Liver (tissue), 9 donors: ENCODE results near the gene MARS1. TPM values are rescaled to one million over a fixed set of nuclear protein-coding genes. Genes with fewer than 3 reads are reported as not detected.

Source experiments
- DNase-seq: peaks from one replicate; pipeline ENCODE4 v3.0.0-alpha.2; 2017; ENCODE audit warnings: low spot score
- H3K27ac ChIP-seq, 2 donors: one replicate each; pipeline ENCODE4 v1.7.0; 2013; ENCODE audit warnings: inconsistent platforms in 2 of 2, low read length in 2 of 2, control low read depth in 1 of 2, low read depth in 1 of 2, mild to moderate bottlenecking in 1 of 2
- H3K27me3 ChIP-seq, 4 donors: one replicate each; pipeline versions ENCODE4 v1.6.1 to v1.7.0; 2013; ENCODE audit warnings: low read length in 3 of 4, inconsistent platforms in 1 of 4, mild to moderate bottlenecking in 1 of 4, moderate library complexity in 1 of 4; ENCODE audit not compliant: control insufficient read depth in 4 of 4, insufficient read depth in 4 of 4
- H3K36me3 ChIP-seq, 4 donors: one replicate each; pipeline versions ENCODE4 v1.6.1 to v1.7.0; 2013; ENCODE audit warnings: low read length in 3 of 4, mild to moderate bottlenecking in 3 of 4, low read depth in 1 of 4, moderate library complexity in 1 of 4; ENCODE audit not compliant: control insufficient read depth in 4 of 4, insufficient read depth in 3 of 4
- H3K4me1 ChIP-seq, 4 donors: one replicate each; pipeline versions ENCODE4 v1.6.1 to v1.7.0; 2013; ENCODE audit warnings: low read length in 3 of 4, mild to moderate bottlenecking in 3 of 4, moderate library complexity in 1 of 4; ENCODE audit not compliant: control insufficient read depth in 4 of 4, insufficient read depth in 4 of 4
- H3K4me3 ChIP-seq, 3 donors: one replicate each; pipeline versions ENCODE4 v1.6.1 to v1.7.0; 2013; ENCODE audit warnings: low read length in 3 of 3, control low read depth in 1 of 3, low read depth in 1 of 3, mild to moderate bottlenecking in 1 of 3
- H3K9ac ChIP-seq, 2 donors: one replicate each; pipeline ENCODE4 v1.7.0; 2013; ENCODE audit warnings: low read length in 2 of 2, mild to moderate bottlenecking in 2 of 2, moderate library complexity in 2 of 2, control low read depth in 1 of 2, low read depth in 1 of 2
- H3K9me3 ChIP-seq, 4 donors: one replicate each; pipeline versions ENCODE4 v1.6.1 to v1.7.0; 2013; ENCODE audit warnings: low read length in 3 of 4; ENCODE audit not compliant: control insufficient read depth in 4 of 4
- EGR1 ChIP-seq, 2 donors: IDR thresholded peaks; 2 replicates each; pipeline ENCODE4 v1.6.1; 2016 to 2018; ENCODE audit warnings: antibody characterized with exemption in 2 of 2, low read depth in 2 of 2
- FOXA1 ChIP-seq: IDR thresholded peaks from 2 replicates; pipeline ENCODE4 v1.6.1; 2016; ENCODE audit warnings: antibody characterized with exemption
- FOXA2 ChIP-seq: IDR thresholded peaks from 2 replicates; pipeline ENCODE4 v1.6.1; 2016; ENCODE audit warnings: antibody characterized with exemption
- HNF4G ChIP-seq: IDR thresholded peaks from 2 replicates; pipeline ENCODE4 v1.6.1; 2016; ENCODE audit warnings: antibody characterized with exemption
- JUND ChIP-seq, 2 donors: IDR thresholded peaks; 2 replicates each; pipeline ENCODE4 v1.6.1; 2016; ENCODE audit warnings: antibody characterized with exemption in 2 of 2
- NR2F2 ChIP-seq: IDR thresholded peaks from 2 replicates; pipeline ENCODE4 v1.6.1; 2016; ENCODE audit warnings: antibody characterized with exemption
- RAD21 ChIP-seq, 2 donors: IDR thresholded peaks; 2 replicates each; pipeline ENCODE4 v1.6.1; 2016; ENCODE audit warnings: antibody characterized with exemption in 2 of 2, mild to moderate bottlenecking in 2 of 2
- SP1 ChIP-seq: IDR thresholded peaks from 2 replicates; pipeline ENCODE4 v1.6.1; 2018; ENCODE audit warnings: antibody characterized with exemption, mild to moderate bottlenecking
- YY1 ChIP-seq: IDR thresholded peaks from 2 replicates; pipeline ENCODE4 v1.6.1; 2016; ENCODE audit warnings: antibody characterized with exemption, mild to moderate bottlenecking
- WGBS: extraction: QIAGEN DNeasy Blood & Tissue Kit; methylation state at CpG from one replicate; pipeline ENCODE4 v1.1.7; 2013; 5-methylcytosine and 5-hydroxymethylcytosine counted together
- polyA plus RNA-seq, 2 donors: library from polyadenylated mRNA; stranded (reverse) in 1 of 2; unstranded in 1 of 2; fragments of 200-250 nt in 1 of 2; fragments of >200 nt in 1 of 2; fragmentation: Nextera tagmentation in 1 of 2; extraction: Ambion mirVana in 1 of 2; gene quantifications; one replicate each; pipeline versions ENCODE4 v1.2.1 to v1.2.3, GENCODE V29; 2013 to 2015
- total RNA-seq, 2 donors: library from RNA; depleted of rRNA; stranded (reverse); fragments of >200 nt; gene quantifications; one replicate each; pipeline ENCODE4 v1.2.3, GENCODE V29; 2014
- TF ChIP-seq, protein P1 (sequence below): IDR thresholded peaks from 2 replicates; pipeline ENCODE4 v1.6.1; 2016; ENCODE audit warnings: antibody characterized with exemption
- TF ChIP-seq, protein P2 (sequence below): IDR thresholded peaks from 2 replicates; pipeline ENCODE4 v1.6.1; 2016; ENCODE audit warnings: antibody characterized with exemption, mild to moderate bottlenecking
- TF ChIP-seq, protein P3 (sequence below): IDR thresholded peaks from 2 replicates; pipeline ENCODE4 v1.6.1; 2016; ENCODE audit warnings: antibody characterized with exemption
- TF ChIP-seq, protein P4 (sequence below): IDR thresholded peaks from 2 replicates; pipeline ENCODE4 v1.6.1; 2016; ENCODE audit warnings: antibody characterized with exemption
- donor health status: healthy.
- donor health status: healthy.
- donor health status: healthy.
- donor health status: healthy.
- donor health status: healthy.

Gene MARS1
- total and polyA plus RNA-seq, 4 donors = 43.9 to 83.3 (median 56.0) TPM

DNA sequence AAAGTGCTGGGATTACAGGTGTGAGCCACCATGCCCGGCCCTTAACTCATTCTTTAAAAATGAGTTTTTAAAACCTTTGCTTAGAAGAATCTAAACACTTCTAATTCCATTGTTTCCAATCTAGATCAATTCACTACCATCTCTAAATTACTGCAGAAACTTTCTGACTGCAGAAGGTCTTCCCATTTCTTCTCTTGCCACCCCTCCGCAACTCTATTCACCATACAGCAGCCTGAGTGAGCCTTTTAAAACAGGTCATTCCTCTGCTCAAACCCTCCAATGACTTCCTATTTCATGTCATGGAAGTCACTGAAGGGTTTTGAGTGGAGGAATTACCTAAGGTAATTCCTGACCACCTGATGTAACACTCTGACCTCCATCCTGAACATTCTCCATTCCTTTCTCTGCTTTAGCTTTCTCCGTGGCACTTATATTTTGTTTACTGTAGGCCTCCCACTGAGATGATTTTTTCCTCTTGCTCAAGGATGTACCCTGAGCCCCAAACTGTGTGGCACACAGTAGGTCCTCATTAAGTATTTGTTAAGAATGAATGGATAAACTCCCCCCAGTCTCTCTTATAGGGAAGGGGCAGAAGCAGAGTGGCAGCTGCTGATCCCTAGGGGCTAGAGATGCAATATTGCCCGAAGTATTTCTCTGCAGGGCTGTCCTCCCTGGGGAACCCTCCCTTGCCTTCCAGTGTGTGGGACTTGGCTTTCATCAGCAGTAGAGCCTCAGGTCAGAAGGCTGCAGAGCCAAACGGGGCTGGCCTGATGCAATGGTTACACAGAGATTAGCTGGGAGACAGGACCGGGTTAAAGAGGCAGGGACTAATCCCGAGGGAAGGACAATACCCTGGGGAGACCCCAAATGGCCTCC is 31.3 kb downstream of the MARS1 start (continued):
- TF ChIP-seq, protein P1, sequence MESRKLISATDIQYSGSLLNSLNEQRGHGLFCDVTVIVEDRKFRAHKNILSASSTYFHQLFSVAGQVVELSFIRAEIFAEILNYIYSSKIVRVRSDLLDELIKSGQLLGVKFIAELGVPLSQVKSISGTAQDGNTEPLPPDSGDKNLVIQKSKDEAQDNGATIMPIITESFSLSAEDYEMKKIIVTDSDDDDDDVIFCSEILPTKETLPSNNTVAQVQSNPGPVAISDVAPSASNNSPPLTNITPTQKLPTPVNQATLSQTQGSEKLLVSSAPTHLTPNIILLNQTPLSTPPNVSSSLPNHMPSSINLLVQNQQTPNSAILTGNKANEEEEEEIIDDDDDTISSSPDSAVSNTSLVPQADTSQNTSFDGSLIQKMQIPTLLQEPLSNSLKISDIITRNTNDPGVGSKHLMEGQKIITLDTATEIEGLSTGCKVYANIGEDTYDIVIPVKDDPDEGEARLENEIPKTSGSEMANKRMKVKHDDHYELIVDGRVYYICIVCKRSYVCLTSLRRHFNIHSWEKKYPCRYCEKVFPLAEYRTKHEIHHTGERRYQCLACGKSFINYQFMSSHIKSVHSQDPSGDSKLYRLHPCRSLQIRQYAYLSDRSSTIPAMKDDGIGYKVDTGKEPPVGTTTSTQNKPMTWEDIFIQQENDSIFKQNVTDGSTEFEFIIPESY = no peak
- TF ChIP-seq FOXA1 (no peak), SP1 (no peak), JUND (IDR thresholded peaks at IDR 0.05) (no peak)

DNA sequence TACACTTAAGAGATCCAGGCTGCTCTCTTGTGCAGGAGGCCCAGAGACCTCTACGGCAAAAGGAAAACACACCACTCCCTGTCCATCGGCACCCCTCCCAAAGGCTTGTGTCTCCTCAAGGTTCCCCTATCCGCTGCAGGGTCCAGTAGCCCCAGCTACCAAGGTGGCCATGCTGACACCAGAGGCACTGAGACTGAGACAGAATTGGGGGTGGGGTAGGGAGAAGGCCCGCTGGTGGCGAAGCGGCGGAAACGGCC is 31.9 kb downstream of the MARS1 start:
- DNase-seq = no peak
- WGBS = under 1% methylated on average over 8 of the region's 8 CpGs
- peaks cover 3 to 33% (median 29%) of the 10 kb centered on the region in 4 donors for H3K36me3 ChIP-seq
- H3K4me3 ChIP-seq = peak overlapping the region; percentile 88 to 98 (median 97)
- TF ChIP-seq, protein P2, sequence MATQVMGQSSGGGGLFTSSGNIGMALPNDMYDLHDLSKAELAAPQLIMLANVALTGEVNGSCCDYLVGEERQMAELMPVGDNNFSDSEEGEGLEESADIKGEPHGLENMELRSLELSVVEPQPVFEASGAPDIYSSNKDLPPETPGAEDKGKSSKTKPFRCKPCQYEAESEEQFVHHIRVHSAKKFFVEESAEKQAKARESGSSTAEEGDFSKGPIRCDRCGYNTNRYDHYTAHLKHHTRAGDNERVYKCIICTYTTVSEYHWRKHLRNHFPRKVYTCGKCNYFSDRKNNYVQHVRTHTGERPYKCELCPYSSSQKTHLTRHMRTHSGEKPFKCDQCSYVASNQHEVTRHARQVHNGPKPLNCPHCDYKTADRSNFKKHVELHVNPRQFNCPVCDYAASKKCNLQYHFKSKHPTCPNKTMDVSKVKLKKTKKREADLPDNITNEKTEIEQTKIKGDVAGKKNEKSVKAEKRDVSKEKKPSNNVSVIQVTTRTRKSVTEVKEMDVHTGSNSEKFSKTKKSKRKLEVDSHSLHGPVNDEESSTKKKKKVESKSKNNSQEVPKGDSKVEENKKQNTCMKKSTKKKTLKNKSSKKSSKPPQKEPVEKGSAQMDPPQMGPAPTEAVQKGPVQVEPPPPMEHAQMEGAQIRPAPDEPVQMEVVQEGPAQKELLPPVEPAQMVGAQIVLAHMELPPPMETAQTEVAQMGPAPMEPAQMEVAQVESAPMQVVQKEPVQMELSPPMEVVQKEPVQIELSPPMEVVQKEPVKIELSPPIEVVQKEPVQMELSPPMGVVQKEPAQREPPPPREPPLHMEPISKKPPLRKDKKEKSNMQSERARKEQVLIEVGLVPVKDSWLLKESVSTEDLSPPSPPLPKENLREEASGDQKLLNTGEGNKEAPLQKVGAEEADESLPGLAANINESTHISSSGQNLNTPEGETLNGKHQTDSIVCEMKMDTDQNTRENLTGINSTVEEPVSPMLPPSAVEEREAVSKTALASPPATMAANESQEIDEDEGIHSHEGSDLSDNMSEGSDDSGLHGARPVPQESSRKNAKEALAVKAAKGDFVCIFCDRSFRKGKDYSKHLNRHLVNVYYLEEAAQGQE = no peak
- no peak for TF ChIP-seq YY1
- TF ChIP-seq, protein P1 = no peak
- TF ChIP-seq SP1 = no peak
- H3K27ac ChIP-seq = peak overlapping the region; percentile 94 to 95
- no peaks in the 10 kb centered on the region for H3K27me3 ChIP-seq
- peak overlapping the region; percentile 80 to 89 for H3K9ac ChIP-seq
- no peaks in the 10 kb centered on the region for H3K9me3 ChIP-seq
- H3K4me1 ChIP-seq = peaks cover 10 to 54% (median 33%) of the 10 kb centered on the region in 4 donors

DNA sequence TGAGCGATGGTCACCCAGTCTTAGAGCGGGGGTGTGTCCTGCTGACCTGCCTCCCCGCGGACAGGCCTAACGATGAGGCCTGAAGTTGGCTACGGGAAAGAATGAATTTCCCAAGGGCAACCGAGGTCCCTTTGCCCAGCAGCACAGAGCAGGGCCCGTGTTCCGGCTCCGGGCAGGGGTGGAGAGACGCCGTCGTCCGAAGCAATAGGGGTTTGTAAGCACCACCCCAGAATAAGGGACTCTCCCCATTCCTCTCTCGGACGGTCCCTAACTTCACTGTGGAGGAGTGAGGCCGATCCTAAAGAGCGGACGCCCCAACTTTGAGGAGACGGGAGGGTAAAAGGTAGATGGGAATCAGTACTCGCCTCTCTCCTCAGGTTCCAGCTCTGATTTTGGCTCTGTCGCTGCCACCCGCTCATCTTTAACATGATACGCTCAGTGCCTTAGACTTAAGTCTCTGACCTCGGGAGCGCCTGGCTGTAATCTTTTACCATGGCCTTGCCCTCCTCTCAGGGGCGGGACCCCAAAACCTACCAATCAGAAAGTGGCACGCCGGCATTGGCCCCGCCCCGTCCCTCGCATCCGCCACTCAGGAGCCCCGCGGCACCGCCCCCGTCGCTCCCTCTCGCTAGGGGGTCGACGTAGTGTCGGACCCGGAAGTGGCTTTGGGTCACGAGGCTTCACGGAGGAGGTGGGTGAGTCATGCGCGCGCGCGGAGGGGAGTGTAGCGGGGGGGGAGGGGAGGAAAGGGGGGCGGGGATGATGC is 32.4 kb downstream of the MARS1 start, which contains the start of gene DDIT3:
DDIT3 (minus strand) TSS at position 462 of the 766 bp plus-strand sequence. CDS start 3,108 bp downstream, outside the sequence.
- Histone ChIP-seq H3K27me3 (no peaks in the 10 kb centered on the region), H3K4me3 (peak within 1 kb of the TSS; percentile 88 to 98 (median 97)), H3K9ac (peak within 1 kb of the TSS; percentile 80 to 92), H3K4me1 (peaks cover 10 to 58% (median 37%) of the 10 kb centered on the region in 4 donors), H3K9me3 (no peaks in the 10 kb centered on the region), H3K27ac (peak within 1 kb of the TSS; percentile 95), H3K36me3 (peaks cover 3 to 32% (median 24%) of the 10 kb centered on the region in 4 donors)
- peak; percentile 98 for DNase-seq
- WGBS = under 1% methylated on average over 52 of the region's 52 CpGs
- peak; percentile 52 for TF ChIP-seq HNF4G
- TF ChIP-seq, protein P3, sequence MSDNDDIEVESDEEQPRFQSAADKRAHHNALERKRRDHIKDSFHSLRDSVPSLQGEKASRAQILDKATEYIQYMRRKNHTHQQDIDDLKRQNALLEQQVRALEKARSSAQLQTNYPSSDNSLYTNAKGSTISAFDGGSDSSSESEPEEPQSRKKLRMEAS = no peak
- peak; percentile 14 to 25 for TF ChIP-seq RAD21 (IDR thresholded peaks at IDR 0.05)
- no peak for TF ChIP-seq FOXA1
- peak; percentile 47 for TF ChIP-seq YY1
- TF ChIP-seq, protein P2 = peak; percentile 95
- peak; percentile 62 to 87 for TF ChIP-seq EGR1 (IDR thresholded peaks at IDR 0.05; ENCODE audit: low read depth in 2 of 2)
- peak; percentile 86 for TF ChIP-seq SP1
- peak; percentile 89 for TF ChIP-seq NR2F2
- TF ChIP-seq, protein P4, sequence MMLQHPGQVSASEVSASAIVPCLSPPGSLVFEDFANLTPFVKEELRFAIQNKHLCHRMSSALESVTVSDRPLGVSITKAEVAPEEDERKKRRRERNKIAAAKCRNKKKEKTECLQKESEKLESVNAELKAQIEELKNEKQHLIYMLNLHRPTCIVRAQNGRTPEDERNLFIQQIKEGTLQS = peak; percentile 73
- TF ChIP-seq FOXA2 = no peak
